ENCODE results near the gene GALNT7. TPM values are rescaled to one million over a fixed set of nuclear protein-coding genes. Genes with fewer than 3 reads are reported as not detected.

Gene GALNT7
- total and polyA plus RNA-seq, 2 of the 13 experiments (the other 11 are each of a cell fraction or from before 2014, with no cell fraction given) = 0.08 to 0.13 TPM

GRCh38 chr4:173262375-173262774 is 93.8 kb downstream of the GALNT7 start:
- Histone ChIP-seq H3K36me3 (replicated peaks in 1 of 2; ENCODE audit: control insufficient read depth in 1 of 2, insufficient read depth in 2 of 2, low read length in 2 of 2) (no peaks in the 10 kb centered on the region), H3K79me2 (ENCODE audit: insufficient read depth, low read length) (no peaks in the 10 kb centered on the region), H4K20me1 (ENCODE audit: insufficient read depth, low read length) (no peaks in the 10 kb centered on the region), H3K27me3 (ENCODE audit: control insufficient read depth in 1 of 2, insufficient read depth in 2 of 2, low read length in 2 of 2) (no peaks in the 10 kb centered on the region), H3K4me1 (ENCODE audit: insufficient read depth, low read length) (no peaks in the 10 kb centered on the region), H3K9me3 (ENCODE audit: low read length) (no peaks in the 10 kb centered on the region), H3K4me2 (ENCODE audit: low read depth, low read length) (no peak overlapping the region), H3K27ac (ENCODE audit: extremely low read length, insufficient read depth, low read length) (no peak overlapping the region), H2AFZ (ENCODE audit: low read length) (no peak overlapping the region), H3K9ac (ENCODE audit: insufficient read depth, low read depth, low read length) (no peak overlapping the region), H3K4me3 (replicated peaks in 1 of 3; ENCODE audit: insufficient read depth in 1 of 3, low read depth in 2 of 3, low read length in 3 of 3) (no peak overlapping the region)
- intact Hi-C loops (cut with micrococcal nuclease; ENCODE audit: unreplicated experiment) = no loop called here
- ChIA-PET CTCF (ENCODE audit: low intra/inter-chr PET ratio, low total read pairs) (no interaction called here), POLR2A (no interaction called here)
- ATAC-seq (no peak), DNase-seq (ENCODE audit: low spot score) (no peak), FAIRE-seq (no peak)
- 3% methylated on average over 2 of the region's 2 CpGs for WGBS (ENCODE audit: low lambda C conversion rate)
- in situ Hi-C loops (cut with HindIII; ENCODE audit: extremely low pct_ligation_motif_present, low pct_unique_long_range_greater_than_20kb) = no loop called here
- BruUV-seq (replicated peaks) = no TSS peak
- no peak for TF ChIP-seq NKX3-1 (CRISPR knock-in tag; IDR thresholded peaks at IDR 0.05)
- no peak for TF ChIP-seq ETV5 (CRISPR knock-in tag; IDR thresholded peaks at IDR 0.05; ENCODE audit: borderline replicate concordance)
- TF ChIP-seq ZNF572 (CRISPR knock-in tag; IDR thresholded peaks at IDR 0.05) = no peak
- TF ChIP-seq ATF5 (CRISPR knock-in tag; IDR thresholded peaks at IDR 0.05; ENCODE audit: low read depth) = no peak

- FAIRE-seq = no peak
- TF ChIP-seq POLR2AphosphoS2 (IDR thresholded peaks at IDR 0.05; ENCODE audit: low read depth, low read length) (no peak), MYC (CRISPR knock-in tag; IDR thresholded peaks at IDR 0.05; ENCODE audit: borderline replicate concordance) (no peak), BCLAF1 (IDR thresholded peaks at IDR 0.05) (no peak), PPARG (CRISPR knock-in tag; conservative IDR thresholded peaks at IDR 0.05) (no peak), ZNF674 (CRISPR knock-in tag; IDR thresholded peaks at IDR 0.05; ENCODE audit: low read depth) (no peak), TFAP4 (IDR thresholded peaks at IDR 0.05; ENCODE audit: borderline replicate concordance, low read depth) (no peak), ZBTB14 (CRISPR knock-in tag; IDR thresholded peaks at IDR 0.05) (no peak)
- Histone ChIP-seq H3K9me3 (ENCODE audit: low read length) (no peaks in the 10 kb centered on the region), H3K4me2 (ENCODE audit: low read depth, low read length) (no peak overlapping the region), H3K4me1 (ENCODE audit: insufficient read depth, low read length) (no peaks in the 10 kb centered on the region), H3K4me3 (replicated peaks in 1 of 3; ENCODE audit: insufficient read depth in 1 of 3, low read depth in 2 of 3, low read length in 3 of 3) (no peak overlapping the region), H3K79me2 (ENCODE audit: insufficient read depth, low read length) (no peaks in the 10 kb centered on the region), H3K36me3 (replicated peaks in 1 of 2; ENCODE audit: control insufficient read depth in 1 of 2, insufficient read depth in 2 of 2, low read length in 2 of 2) (no peaks in the 10 kb centered on the region), H4K20me1 (ENCODE audit: insufficient read depth, low read length) (no peaks in the 10 kb centered on the region), H2AFZ (ENCODE audit: low read length) (no peak overlapping the region), H3K27ac (ENCODE audit: extremely low read length, insufficient read depth, low read length) (no peak overlapping the region), H3K27me3 (ENCODE audit: control insufficient read depth in 1 of 2, insufficient read depth in 2 of 2, low read length in 2 of 2) (no peaks in the 10 kb centered on the region), H3K9ac (ENCODE audit: insufficient read depth, low read depth, low read length) (no peak overlapping the region)
- no peak for ATAC-seq
- 13% methylated on average over 4 of the region's 4 CpGs for WGBS (ENCODE audit: low lambda C conversion rate)
- in situ Hi-C loops (cut with HindIII; ENCODE audit: extremely low pct_ligation_motif_present, low pct_unique_long_range_greater_than_20kb) = no loop called here
- CTCF ChIA-PET (ENCODE audit: low intra/inter-chr PET ratio, low total read pairs) = no interaction called here
- no peak for DNase-seq (ENCODE audit: low spot score)
- intact Hi-C loops (cut with micrococcal nuclease; ENCODE audit: unreplicated experiment) = no loop called here
- no TSS peak for BruUV-seq (replicated peaks)
- POLR2A ChIA-PET = no interaction called here
Observed at GRCh38 chr4:173264245-173264644, 95.6 kb downstream of the GALNT7 start.

All from HepG2 (cell line).